Activated gamma-delta T cell (primary cell): ENCODE data around the gene CPPED1.
"Not testable (repeated sequence)": the region's sequence is repeated elsewhere in the genome, so short reads cannot be mapped to it uniquely, and the experiment has no call there.

ENCODE experiments used
- DNase-seq: peaks from one replicate; lab custom pipeline; 2025; lab: John Stamatoyannopoulos, UW

The CPPED1 gene

DNA sequence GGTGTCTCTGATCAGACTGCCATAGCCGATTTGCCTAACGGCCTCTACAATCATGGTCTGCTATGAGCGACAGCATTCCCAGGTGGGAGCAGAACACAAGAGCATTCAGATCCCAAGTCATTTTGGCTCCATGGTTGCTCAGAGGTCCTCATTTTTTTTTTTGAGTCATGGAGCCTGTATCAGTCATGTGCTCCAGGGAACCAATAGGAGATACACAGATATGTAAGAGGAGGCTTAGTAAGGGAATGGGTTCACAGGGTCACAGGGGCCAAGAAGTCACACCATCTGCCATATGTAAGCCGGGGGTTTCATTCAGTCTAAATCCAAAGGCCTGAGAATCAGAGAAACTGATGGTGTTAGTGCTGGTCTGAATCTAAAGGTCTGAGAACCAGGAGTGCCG lies 36.8 kb downstream of the CPPED1 start:
- no peak for DNase-seq

DNA sequence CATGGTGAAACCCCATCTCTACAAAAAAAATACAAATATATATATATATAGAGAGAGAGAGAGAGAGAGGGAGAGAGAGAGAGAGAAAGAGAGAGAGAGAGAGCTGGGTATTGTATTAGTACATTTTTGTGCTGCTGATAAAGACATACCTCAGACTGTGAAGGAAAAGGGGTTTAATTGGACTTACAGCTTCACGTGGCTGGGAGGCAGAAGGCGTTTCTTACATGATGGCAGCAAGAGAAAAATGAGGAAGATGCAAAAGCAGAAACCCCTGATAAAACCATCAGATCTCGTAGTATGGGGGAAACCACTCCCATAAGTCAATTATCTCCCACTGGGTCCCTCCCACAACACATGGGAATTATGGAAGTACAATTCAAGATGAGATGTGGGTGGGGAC lies 37.5 kb downstream of the CPPED1 start:
- not testable (repeated sequence) for DNase-seq

DNA sequence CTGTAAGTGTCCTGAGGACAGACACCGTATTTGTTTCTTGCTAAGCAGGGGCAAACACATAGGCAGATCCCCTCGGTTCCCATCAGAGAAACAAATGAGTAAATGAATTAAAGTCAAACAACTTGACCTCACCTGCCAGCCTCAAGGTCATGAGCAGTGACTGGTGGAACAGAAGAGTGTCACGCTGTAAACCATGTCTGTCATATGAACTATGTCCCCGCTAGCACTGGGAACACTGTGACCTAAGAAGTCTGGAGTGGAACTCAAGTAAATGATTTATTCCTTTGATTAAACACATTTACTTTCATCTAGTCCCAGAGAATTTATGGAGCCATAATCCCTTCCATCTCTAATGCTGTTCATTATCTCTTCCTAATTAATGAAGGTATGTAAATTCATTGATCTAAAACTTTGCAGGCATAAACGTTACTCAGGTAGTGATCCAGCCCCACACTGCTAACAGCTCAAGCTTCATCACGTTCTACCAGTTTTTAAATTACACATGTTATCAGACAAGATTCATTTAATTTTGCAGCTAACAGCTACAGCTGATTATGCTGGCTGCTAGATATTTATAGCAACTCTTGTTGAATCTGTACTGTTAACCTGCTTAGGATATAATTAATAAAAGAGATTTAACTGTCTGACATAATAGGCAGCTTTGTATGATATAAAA lies 38.7 kb downstream of the CPPED1 start:
- no peak for DNase-seq

DNA sequence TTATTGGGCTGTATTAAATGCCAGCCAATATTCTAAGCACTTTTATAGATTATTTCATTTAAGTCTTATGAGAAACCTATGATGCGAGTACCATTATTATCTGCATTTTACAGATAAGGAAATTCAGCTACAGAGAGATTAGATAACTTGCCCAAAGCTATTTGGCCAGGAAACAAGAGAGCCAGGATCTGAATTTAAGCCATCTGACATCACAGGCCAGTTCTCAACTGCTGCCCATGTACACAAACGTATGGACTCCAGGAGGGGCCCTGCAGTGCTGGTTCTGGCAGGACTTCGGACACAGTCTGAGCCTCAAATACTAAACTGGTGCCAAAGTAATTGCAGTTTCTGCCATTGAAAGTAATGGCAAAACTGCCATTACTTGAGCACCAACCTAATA lies 40.2 kb downstream of the CPPED1 start:
- no peak for DNase-seq

DNA sequence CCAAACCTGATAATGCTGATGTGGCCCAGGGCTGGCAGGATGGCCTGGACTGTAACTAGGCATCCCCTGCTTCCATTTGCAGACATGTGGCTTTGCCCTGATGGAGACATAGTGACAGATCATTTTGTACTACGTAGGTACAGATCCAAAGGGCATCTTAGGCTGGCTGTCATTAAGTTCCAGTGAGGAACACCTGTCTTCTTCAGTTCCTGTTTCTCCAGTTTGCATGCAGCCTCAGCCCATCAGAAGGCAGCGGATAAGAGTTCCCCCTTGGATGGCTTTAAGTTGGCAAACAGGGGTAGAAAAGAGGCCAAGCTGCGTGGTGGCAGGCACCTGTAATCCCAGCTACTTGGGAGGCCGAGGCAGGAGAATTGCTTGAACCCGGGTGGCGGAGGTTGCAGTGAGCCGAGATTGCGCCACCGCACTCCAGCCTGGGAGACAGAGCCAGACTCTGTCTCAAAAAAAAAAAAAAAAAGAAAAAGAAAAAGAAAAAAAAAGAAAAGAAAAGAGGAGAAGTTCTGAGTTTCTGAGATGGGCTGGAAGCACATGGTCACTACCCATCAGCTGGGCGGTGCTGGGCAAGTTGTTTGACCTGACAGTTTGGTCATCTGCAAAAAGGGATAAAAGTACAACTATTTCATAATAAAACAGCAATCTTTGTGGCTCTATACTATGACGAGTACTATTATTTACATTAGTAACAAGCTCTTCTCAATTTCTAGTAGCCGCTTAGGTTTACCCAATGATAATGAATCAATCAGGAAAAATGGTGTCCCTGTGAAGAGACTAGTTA lies 42.7 kb downstream of the CPPED1 start:
- DNase-seq = no peak

DNA sequence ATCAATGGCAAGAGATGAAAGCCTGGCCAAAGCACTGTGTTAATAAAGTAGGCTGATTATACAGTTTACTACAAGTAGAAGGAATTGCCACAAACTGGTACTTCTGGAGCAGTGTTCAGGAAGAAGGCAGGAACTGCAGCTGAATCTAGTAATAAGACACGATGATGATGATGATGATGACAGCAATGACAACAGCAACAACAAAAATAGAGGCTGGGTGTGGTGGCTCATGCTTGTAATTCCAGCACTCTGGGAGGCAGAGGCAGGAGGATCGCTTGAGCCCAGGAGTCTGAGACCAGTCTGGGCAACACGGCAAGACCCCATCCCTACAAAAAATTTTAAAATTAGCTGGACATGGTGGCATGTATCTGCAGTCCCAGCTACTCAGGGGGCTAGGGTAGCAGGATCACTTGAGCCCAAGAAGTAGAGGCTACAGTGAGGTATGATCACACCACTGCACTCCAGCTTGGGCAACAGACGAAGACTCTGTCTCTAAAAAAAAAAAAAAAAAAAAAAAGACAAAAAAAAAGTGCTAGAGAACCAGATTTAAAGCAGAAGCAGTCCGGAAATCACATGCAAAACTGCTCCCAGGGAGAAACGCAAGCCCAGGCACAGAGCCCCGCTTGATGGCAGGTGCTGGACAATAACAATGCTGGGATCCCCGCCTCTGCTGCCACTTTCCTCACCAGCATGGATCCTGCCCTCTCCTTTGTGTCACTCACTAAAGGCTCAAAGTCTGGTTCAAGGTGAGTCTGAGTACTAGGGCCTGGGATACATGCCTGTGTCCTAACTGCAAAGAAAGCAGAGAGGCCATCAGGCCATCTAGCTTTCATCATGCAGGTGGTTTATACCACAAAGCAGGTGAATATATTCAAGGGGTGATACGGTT lies 44.8 kb downstream of the CPPED1 start:
- DNase-seq = no peak

DNA sequence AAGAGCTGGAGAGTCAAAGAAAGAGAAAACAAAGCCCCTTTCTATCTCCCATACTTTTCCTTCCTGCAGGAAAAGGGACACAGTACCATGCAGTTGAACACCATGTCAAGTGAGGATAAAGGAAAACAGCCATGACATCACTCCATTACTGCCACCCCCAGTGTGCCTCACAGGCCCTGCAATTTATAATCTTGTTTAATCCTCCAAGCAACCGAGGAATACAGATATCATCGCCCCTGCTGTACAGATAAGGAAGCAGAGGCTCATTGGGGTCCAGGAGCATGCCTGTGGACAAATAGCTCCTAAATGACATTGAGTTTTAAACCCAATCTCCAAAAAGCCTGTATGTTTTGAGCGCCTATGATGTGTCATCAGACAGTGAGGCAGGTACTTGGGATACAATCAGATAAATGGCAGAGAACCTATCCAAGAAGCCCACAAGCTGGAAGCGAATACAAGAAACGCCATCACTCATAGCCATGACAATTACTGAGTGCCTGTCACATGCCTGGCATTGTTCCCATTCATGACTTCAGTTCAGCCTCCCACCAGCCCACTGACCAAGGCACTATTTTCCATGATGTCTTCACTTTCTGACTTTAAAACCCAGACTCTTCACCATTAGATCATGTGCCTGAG lies 45.5 kb downstream of the CPPED1 start:
- no peak for DNase-seq

DNA sequence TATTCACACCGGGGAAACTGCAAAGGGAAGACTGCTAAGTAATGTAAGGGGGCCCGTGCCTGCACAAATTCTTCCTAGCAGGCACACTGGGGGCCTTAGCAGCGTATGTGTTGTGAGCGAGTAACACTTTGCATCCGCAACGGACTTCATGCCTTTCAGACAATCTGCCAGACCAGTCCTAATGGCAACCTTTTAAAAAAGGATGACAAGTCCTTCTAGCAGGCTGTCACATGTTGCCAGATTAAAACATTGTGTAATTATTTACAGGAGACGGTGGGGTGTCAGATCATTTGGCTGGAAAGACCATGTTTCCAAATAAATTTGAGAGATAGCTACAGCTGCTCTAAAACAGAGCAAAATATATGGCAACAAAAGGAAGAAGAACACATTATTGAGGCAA lies 46.1 kb downstream of the CPPED1 start:
- no peak for DNase-seq

DNA sequence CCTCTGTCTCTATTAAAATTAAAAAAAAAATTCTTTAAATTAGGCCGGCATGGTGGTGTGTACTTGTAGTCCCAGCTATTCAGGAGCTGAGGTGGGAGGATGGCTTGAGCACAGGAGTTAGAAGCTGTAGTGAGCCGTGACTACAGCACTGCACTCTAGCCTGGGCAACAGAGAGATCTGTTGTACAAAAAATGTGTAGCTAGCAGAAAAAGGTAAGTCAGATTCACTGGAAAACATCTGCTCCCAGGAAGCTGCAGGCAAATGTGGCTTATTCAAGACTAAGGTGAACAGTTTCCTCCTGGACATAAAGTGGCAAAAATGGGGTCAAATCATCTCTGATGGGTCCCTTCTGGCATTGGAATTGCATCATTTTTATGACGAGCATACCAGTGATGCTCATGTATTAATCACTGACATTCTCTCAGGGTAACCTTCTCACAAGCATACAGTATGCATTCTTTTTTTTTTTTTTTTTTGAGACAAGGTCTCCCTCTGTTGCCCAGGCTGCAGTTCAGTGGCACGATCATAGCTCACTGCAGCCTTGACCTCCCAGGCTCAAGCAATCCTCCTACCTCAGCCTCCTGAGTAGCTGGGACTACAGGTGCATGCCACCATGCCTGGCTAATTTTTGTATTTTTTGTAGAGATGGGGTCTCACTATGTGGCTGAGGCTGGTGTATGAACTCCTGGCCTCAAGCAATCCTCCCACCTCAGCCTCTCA lies 48.7 kb downstream of the CPPED1 start:
- DNase-seq = no peak

DNA sequence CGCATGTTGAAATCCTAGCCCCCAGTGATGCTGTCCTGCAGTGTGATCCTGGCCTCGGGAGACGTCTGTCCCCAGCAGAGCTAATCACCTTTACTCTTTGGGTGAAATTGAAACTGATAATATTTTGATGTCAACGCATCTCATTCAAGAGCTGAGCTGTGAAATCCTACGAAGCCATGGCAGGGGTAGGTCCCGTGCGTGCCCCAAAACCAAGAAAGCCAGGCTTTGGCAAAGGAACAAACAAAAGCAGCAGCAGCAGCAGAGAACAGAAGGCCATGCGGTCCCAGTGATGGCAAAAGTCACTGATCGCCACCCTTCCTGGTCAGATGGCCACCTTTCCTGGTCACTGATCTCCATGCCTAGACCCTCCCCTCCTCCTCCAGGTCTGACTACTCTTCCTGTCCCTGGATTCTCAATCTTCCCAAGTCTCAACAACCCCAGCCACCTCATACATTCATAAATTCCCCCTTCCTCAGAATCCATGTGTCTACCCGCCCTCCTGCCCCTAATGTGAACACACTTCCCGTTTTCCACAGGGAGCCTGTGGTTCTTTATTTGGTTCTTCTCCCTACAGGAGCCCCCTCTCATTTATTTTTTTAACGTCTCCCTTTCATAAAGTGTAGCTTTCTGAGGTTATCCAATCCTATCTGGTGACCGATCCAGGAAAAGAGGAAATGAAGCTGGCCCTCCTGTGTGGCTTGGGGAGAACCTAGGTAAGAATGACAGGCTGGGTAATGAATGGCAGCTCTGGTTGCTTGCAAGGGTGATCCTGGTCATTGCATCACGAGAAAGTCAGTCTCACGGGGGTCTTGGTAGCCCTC lies 50.3 kb downstream of the CPPED1 start:
- no peak for DNase-seq

DNA sequence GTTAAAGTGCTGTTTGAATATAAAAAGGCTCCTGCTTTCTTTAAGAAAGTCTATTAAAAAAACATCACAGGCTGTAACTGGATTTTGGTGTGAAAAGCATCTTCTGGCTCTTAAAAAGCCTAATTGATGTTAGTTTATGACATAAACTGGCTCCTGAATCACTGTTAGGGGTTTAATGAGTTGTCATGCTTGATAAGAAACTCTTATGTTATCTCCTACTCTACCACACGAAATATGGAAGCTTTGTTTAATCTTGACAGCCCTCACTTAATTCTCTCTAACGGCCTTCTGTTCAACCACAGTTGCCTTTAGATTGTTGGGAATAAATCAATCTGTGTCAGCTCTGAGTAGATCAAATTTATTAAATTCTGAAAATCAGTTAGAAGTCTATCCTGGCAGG lies 51.5 kb downstream of the CPPED1 start:
- DNase-seq = no peak

DNA sequence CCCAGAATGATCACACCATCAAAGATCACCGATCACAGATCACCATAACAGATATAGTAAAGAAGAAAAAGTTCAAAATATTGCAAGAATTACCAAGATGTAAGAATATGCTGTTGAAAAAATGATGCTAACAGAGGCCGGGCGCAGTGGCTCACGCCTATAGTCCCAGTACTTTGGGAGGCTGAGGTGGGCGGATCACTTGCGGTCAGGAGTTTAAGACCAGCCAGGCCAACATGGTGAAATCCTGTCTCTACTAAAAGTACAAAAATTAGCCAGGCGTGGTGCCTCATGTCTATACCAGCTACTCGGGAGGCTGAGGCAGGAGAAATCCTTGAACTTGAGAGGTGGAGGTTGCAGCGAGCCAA lies 53.2 kb downstream of the CPPED1 start:
- no peak for DNase-seq

DNA sequence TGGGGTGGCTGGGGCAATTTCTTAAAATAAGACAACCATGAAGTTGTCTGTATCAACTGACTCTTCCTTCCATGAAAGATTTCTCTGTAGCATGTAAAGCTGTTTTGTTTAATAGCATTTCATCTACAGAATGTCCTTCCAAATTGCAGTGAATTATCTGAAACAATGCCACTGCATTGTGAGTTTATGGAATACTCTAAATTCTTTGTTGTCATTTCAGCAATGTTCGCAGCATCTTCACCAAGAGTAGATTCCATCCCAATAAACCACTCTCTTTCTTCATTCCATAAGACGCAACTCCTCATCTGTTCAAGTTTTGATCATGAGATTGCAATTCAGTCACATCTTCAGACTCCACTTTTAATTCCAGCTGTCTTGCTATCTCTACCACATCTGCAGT lies 54.6 kb downstream of the CPPED1 start:
- DNase-seq = no peak

DNA sequence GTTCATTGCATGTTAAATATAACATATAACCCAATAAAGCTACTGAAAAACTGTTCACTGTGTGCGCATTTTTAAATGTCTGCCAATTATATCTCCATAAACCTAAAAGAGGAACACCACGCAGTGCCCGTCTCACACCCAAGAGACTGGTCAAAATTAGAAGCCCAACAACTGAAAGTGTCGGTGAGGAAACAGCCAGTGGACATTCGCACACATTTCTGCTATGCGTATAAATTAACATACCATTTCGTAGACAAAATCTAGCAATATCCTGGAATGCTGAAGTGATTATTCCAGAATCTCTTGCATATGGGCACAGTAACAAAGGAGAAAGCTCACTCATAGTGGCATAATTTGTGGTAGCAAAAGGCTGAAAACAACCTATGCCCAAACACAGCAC lies 55.9 kb downstream of the CPPED1 start:
- no peak for DNase-seq

DNA sequence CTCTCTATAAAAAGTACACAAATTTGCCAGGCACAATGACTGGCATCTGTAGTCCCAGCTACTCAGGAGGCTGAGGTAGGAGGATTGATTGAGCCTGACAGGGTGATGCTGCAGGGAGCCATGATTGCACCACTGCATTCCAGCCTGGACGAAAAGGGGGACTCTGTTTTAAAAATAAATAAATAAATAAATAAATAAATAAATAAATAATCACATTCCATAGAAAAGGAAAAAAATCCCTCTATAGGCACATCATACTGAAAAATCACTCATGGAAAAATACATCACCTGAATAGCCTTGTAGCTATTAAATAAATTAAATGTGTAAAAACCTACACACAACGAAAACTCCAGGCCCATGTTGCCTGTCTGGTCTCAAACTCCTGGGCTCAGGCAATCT lies 56.4 kb downstream of the CPPED1 start:
- no peak for DNase-seq

DNA sequence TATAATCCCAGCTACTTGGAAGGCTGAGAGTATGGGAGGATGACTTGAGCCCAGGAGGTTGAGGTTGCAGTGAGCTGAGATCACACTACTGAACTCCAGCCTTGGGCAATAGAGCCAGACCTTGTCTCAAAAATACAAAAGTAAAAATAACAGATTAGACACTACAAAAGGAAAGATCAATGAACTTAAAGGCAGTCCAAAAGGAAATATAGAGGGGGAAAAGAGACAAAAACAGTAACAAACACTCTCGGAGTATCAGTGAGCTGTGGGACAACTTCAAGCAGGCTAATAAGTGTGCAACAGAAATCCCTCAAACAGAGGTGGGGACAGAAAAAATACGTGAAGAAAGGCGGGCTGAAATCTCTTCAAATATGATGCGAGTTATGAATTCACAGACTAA lies 58.8 kb downstream of the CPPED1 start:
- no peak for DNase-seq

DNA sequence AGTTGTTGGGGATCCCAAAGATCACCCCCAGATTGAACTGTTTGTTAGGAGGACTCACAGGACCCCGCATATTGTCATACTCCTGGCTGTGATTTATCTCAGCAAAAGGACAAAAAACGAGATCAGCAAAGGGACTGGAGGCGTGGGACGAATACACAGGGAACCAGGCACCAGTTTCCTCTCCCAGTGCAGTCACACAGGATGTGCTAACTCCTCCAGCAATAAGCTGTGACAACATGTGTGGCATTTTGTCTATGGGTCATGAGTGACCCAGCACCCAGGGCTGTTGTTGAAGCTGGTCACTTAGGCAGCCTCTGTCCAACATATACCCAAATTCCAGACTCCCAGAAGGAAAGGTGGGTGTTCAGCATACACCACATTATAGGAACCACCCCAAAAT lies 60.9 kb downstream of the CPPED1 start:
- no peak for DNase-seq

DNA sequence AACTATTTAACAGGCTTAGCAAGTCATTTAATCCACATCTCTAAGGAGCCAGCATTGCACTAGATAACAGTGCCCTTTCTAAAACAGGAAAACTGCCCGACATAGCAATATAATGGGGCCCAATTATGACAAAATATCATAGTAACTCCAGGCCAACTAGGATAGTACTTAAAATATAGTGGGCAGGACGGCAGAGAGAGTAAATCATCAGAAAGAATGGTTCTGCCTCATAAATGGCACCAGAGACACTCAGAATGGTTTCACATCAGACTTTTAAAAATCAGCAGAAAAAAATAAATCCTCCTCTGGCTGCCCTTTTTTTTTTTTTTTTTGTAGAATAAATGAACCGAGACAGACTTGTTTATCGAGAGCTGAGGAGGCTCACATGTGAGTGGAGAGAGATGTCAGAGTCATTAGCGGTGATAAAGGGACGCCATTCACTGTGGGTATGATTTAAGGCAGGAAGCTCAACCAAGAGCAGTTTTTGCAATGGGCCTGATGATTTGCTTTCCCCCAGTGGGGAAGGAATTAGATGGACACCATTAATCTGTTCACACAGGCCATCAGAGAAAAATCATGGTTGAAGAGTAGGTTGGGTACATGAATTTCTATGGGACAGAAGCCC lies 62.6 kb downstream of the CPPED1 start:
- DNase-seq = no peak

DNA sequence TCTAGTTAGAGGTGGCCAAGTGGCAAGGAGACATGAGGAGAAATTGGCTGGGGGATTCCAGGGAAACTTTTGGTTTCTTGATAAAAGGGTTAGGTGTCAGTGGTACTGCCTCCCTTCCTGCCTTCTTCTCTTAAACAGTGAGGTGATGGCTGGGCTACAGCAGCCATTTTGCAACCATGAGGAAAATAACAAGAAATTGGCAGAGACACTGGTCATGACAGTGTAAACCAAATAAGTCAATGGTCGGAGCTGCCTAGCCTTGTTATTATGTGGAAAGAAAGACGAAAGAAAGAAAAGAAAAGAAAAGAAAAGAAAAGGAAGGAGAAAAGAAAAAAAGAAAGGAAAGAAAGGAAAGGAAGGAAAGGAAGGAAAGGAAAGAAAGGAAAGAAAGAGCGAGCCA lies 63.9 kb downstream of the CPPED1 start:
- DNase-seq = no peak

DNA sequence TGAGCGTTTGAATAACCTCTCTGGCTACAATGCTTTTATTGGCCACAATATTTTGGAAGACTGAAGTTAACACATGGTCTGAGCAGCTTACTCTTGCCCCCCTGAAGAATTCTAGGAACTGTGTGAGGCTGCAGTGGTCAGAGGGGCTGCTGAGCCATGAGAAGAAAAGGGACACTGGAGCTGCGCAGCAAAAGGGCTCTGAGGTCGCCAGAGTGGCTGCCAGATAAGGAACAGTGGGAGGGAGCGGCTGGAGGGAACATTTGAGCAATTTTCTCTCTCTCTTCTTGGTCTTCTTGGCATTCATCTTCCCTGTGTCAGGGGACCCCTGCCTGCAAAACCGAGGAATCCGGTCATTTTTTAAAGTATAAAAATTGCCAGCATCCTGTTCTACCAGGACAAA lies 66.1 kb downstream of the CPPED1 start:
- DNase-seq = no peak
